ENCODE measurements around the gene JPT1. TPM values are rescaled to one million over a fixed set of nuclear protein-coding genes. Genes with fewer than 3 reads are reported as not detected.

The JPT1 gene
- total RNA-seq, 2 experiments from 2014 or later = 263 to 267 TPM

- H3K27me3 Mint-ChIP-seq = no peaks in the 10 kb centered on the region
- peak overlapping the region; percentile 76 for H3K4me3 Mint-ChIP-seq
- DNase-seq = no peak
- no peak overlapping the region for H3K27ac Mint-ChIP-seq
- CTCF ChIA-PET = interaction anchor here (0.8 to 1.9 kb wide), 5 partner anchors 16 to 182 kb away, joined by 3 to 4 read pairs (median 4); partner anchors contain the start of gene MIF4GD
- H3K9me3 Mint-ChIP-seq = no peaks in the 10 kb centered on the region
- intact Hi-C loops (cut with micrococcal nuclease) = loop anchor here (1.0 kb wide), 1 partner anchor 21 kb away; the partner anchor contains the start of gene ARMC7
- POLR2A ChIA-PET = interaction anchor here (1.1 to 1.7 kb wide), 3 partner anchors 21 to 77 kb away, joined by 3 to 5 read pairs (median 4); partner anchors contain the start of genes ARMC7 and MRPL58
- peaks cover 40% of the 10 kb centered on the region for H3K4me1 Mint-ChIP-seq (ENCODE audit: low read depth)
- no peaks in the 10 kb centered on the region for H3K36me3 Mint-ChIP-seq
These were observed 65.6 kb downstream of the JPT1 start for GRCh38 chr17:75088465-75089417.

- ChIA-PET CTCF (interaction anchor here (0.7 to 1.9 kb wide), 8 partner anchors 11 to 183 kb away, joined by 3 to 4 read pairs (median 4); partner anchors contain the start of gene MIF4GD), POLR2A (interaction anchor here (0.9 to 1.7 kb wide), 6 partner anchors 22 to 76 kb away, joined by 3 to 5 read pairs (median 4); partner anchors contain the start of genes ARMC7, JPT1 and MRPL58)
These were observed 66.5 kb downstream of the JPT1 start, which contains the start of gene SLC16A5 for GRCh38 chr17:75087558-75088453. TSS of gene SLC16A5 (plus strand) at chr17:75087954. CDS start at chr17:75093637, 5,683 bp downstream.

GRCh38 chr17:75087182-75087557 is 67.1 kb downstream of the JPT1 start:
- no peaks in the 10 kb centered on the region for H3K9me3 Mint-ChIP-seq
- H3K36me3 Mint-ChIP-seq = no peaks in the 10 kb centered on the region
- intact Hi-C loops (cut with micrococcal nuclease) = no loop called here
- no peaks in the 10 kb centered on the region for H3K27me3 Mint-ChIP-seq
- no peak for DNase-seq
- H3K4me1 Mint-ChIP-seq (ENCODE audit: low read depth) = peaks cover 41% of the 10 kb centered on the region
- CTCF ChIA-PET = interaction anchor here (1.0 to 1.2 kb wide), 3 partner anchors 27 to 125 kb away, joined by 3 to 4 read pairs (median 3); no protein-coding TSS in a partner anchor
- POLR2A ChIA-PET = interaction anchor here (0.9 to 1.7 kb wide), 4 partner anchors 23 to 67 kb away, joined by 3 to 4 read pairs (median 4); partner anchors contain the start of genes ARMC7 and JPT1
- no peak overlapping the region for H3K27ac Mint-ChIP-seq
- peak overlapping the region; percentile 71 for H3K4me3 Mint-ChIP-seq

More at GRCh38 chr17:75087558-75088453, 66.5 kb downstream of the JPT1 start, which contains the start of gene SLC16A5:
- Mint-ChIP-seq H3K9me3 (no peaks in the 10 kb centered on the region), H3K4me1 (ENCODE audit: low read depth) (peaks cover 41% of the 10 kb centered on the region), H3K27me3 (no peaks in the 10 kb centered on the region), H3K4me3 (peak within 1 kb of the TSS; percentile 76), H3K36me3 (no peaks in the 10 kb centered on the region), H3K27ac (peak within 1 kb of the TSS; percentile 55)
- intact Hi-C loops (cut with micrococcal nuclease) = no loop called here
- peak; percentile 63 for DNase-seq

GRCh38 chr17:75086496-75087181 is 67.7 kb downstream of the JPT1 start:
- POLR2A ChIA-PET = interaction anchor here (0.9 to 1.7 kb wide), 3 partner anchors 24 to 27 kb away, joined by 3 to 4 read pairs (median 4); partner anchors contain the start of gene ARMC7
- CTCF ChIA-PET = interaction anchor here (1.0 to 1.2 kb wide), 3 partner anchors 27 to 125 kb away, joined by 3 to 4 read pairs (median 3); no protein-coding TSS in a partner anchor
- H3K9me3 Mint-ChIP-seq = no peaks in the 10 kb centered on the region
- H3K4me3 Mint-ChIP-seq = peak overlapping the region; percentile 50
- peaks cover 41% of the 10 kb centered on the region for H3K4me1 Mint-ChIP-seq (ENCODE audit: low read depth)
- no peaks in the 10 kb centered on the region for H3K36me3 Mint-ChIP-seq
- DNase-seq = no peak
- H3K27ac Mint-ChIP-seq = peak overlapping the region; percentile 31
- intact Hi-C loops (cut with micrococcal nuclease) = no loop called here
- H3K27me3 Mint-ChIP-seq = no peaks in the 10 kb centered on the region

Other genes with a start within 250 kb of the JPT1 start
- gene USH1G, start 231.3 kb downstream of the JPT1 start, total RNA-seq = not detected
- not detected for gene OTOP2, start 230.2 kb downstream of the JPT1 start, total RNA-seq
- not detected for gene OTOP3, start 218.6 kb downstream of the JPT1 start, total RNA-seq
- 1 to 10 TPM; 2.3 to 2.6 TPM for gene HID1, start 181.8 kb downstream of the JPT1 start, total RNA-seq
- 1 to 10 TPM; 1.1 to 1.3 TPM for gene CDR2L, start 166.9 kb downstream of the JPT1 start, total RNA-seq
- gene MRPL58, start 141.8 kb downstream of the JPT1 start, total RNA-seq = 10 to 100 TPM; 57.7 TPM
- 100 to 1,000 TPM; 249 to 261 TPM for gene ATP5PD, start 107.5 kb downstream of the JPT1 start, total RNA-seq
- 10 to 100 TPM; 20.6 to 23.3 TPM for gene KCTD2, start 107.3 kb downstream of the JPT1 start, total RNA-seq
- gene SLC16A5, start 66.6 kb downstream of the JPT1 start, total RNA-seq = 1 to 10 TPM; 6.7 to 7.7 TPM
- gene ARMC7, start 44.5 kb downstream of the JPT1 start, total RNA-seq = 1 to 10 TPM; 6.5 to 8.2 TPM
- 10 to 100 TPM; 65.2 to 70.8 TPM for gene NT5C, start 22.8 kb downstream of the JPT1 start, total RNA-seq
- gene SUMO2, start 28.4 kb upstream of the JPT1 start, total RNA-seq = 100 to 1,000 TPM; 610 to 612 TPM
- gene NUP85, start 51.2 kb upstream of the JPT1 start, total RNA-seq = 100 to 1,000 TPM; 125 to 132 TPM
- 10 to 100 TPM; 68.5 to 70.7 TPM for gene GGA3, start 107.1 kb upstream of the JPT1 start, total RNA-seq
- gene MRPS7, start 107.4 kb upstream of the JPT1 start, total RNA-seq = 10 to 100 TPM; 72.9 to 76.1 TPM
- gene MIF4GD, start 116.7 kb upstream of the JPT1 start, total RNA-seq = 10 to 100 TPM; 50.2 to 57.2 TPM
- 10 to 100 TPM; 57.9 to 62.3 TPM for gene SLC25A19, start 134.9 kb upstream of the JPT1 start, total RNA-seq